Mesendoderm (in vitro differentiated cells): ENCODE data around the gene PRRC1.

ENCODE experiments used
- DNase-seq: peaks from one replicate; pipeline ENCODE4 v3.0.0; 2013
- H2AK5ac ChIP-seq: 2 replicates; pipeline ENCODE4 v1.6.1; 2013; ENCODE audit warnings: low read length, inconsistent platforms
- H2BK120ac ChIP-seq: 2 replicates; pipeline ENCODE4 v1.6.1; 2013; ENCODE audit warnings: low read depth, mild to moderate bottlenecking, low read length, moderate library complexity, mixed read lengths
- H2BK15ac ChIP-seq: replicated peaks from 2 replicates; pipeline ENCODE4 v1.6.1; 2013; ENCODE audit warnings: low read depth, mild to moderate bottlenecking, moderate library complexity
- H2BK5ac ChIP-seq: 2 replicates; pipeline ENCODE4 v1.6.1; 2013; ENCODE audit warnings: low read length, inconsistent platforms
- H3K18ac ChIP-seq: 2 replicates; pipeline ENCODE4 v1.6.1; 2013; ENCODE audit warnings: mild to moderate bottlenecking, low read length, mixed read lengths
- H3K23ac ChIP-seq: one replicate; pipeline ENCODE4 v1.6.1; 2013; ENCODE audit warnings: low read length
- H3K27ac ChIP-seq: 2 replicates; pipeline ENCODE4 v1.5.1; 2013; ENCODE audit warnings: low read depth, mild to moderate bottlenecking, inconsistent platforms, low read length, moderate library complexity
- H3K27me3 ChIP-seq: 2 replicates; pipeline ENCODE4 v1.6.1; 2013; ENCODE audit warnings: low read length, control low read depth, mild to moderate bottlenecking, inconsistent platforms; ENCODE audit not compliant: insufficient read depth, poor library complexity
- H3K36me3 ChIP-seq: 2 replicates; pipeline ENCODE4 v1.6.1; 2013; ENCODE audit warnings: low read length, inconsistent platforms; ENCODE audit not compliant: control insufficient read depth, insufficient read depth
- H3K4ac ChIP-seq: one replicate; pipeline ENCODE4 v1.6.1; 2013; ENCODE audit warnings: low read depth, mild to moderate bottlenecking, low read length, moderate library complexity
- H3K4me1 ChIP-seq: 2 replicates; pipeline ENCODE4 v1.6.1; 2013; ENCODE audit warnings: low read depth, low read length, inconsistent platforms; ENCODE audit not compliant: control insufficient read depth
- H3K4me2 ChIP-seq: 2 replicates; pipeline ENCODE4 v1.6.1; 2013; ENCODE audit warnings: low read length
- H3K4me3 ChIP-seq: 2 replicates; pipeline ENCODE4 v1.5.1; 2013; ENCODE audit warnings: mild to moderate bottlenecking, low read length
- H3K56ac ChIP-seq: one replicate; pipeline ENCODE4 v1.6.1; 2013; ENCODE audit warnings: low read length
- H3K79me1 ChIP-seq: 2 replicates; pipeline ENCODE4 v1.6.1; 2013; ENCODE audit warnings: low read length, inconsistent platforms
- H3K79me2 ChIP-seq: 2 replicates; pipeline ENCODE4 v1.6.1; 2013; ENCODE audit warnings: mild to moderate bottlenecking, low read length; ENCODE audit not compliant: control insufficient read depth, insufficient read depth
- H3K9ac ChIP-seq: 2 replicates; pipeline ENCODE4 v1.6.1; 2013; ENCODE audit warnings: low read length, inconsistent platforms
- H4K5ac ChIP-seq: one replicate; pipeline ENCODE4 v1.6.1; 2013; ENCODE audit warnings: low read length
- H4K8ac ChIP-seq: one replicate; pipeline ENCODE4 v1.6.1; 2013; ENCODE audit warnings: low read depth, mild to moderate bottlenecking, control low read depth, low read length, moderate library complexity
- WGBS: extraction: QIAGEN DNeasy Blood & Tissue Kit; methylation state at CpG from one replicate; pipeline ENCODE4 v1.1.7; 2013; ENCODE audit warnings: low lambda C conversion rate, missing lambda C conversion rate; ENCODE audit not compliant: insufficient coverage; ENCODE audit errors: extremely low coverage; 5-methylcytosine and 5-hydroxymethylcytosine counted together

The PRRC1 gene

DNA sequence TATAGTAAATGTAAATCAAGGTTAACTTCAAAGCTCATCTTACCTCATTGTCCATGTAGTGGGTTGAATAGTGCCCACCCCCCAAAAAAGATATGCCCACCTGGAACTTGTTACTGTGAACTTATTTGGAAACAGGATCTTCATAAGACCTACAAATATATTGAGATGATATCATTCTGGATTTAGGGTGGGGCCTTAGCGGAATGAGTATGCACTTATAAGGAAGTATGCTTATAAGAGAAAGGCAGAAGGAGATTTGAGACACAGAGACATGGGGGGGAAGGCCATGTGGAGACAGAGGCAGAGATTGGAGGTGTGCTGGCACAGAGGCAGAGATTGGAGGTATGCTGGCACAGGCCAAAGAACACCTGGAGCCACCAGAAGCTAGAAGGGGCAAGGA, 2.6 kb upstream of the PRRC1 start:
- H3K4me1 ChIP-seq, result peaks cover 5% of the 10 kb centered on the region
- H3K4ac ChIP-seq, result no peak overlapping the region

DNA sequence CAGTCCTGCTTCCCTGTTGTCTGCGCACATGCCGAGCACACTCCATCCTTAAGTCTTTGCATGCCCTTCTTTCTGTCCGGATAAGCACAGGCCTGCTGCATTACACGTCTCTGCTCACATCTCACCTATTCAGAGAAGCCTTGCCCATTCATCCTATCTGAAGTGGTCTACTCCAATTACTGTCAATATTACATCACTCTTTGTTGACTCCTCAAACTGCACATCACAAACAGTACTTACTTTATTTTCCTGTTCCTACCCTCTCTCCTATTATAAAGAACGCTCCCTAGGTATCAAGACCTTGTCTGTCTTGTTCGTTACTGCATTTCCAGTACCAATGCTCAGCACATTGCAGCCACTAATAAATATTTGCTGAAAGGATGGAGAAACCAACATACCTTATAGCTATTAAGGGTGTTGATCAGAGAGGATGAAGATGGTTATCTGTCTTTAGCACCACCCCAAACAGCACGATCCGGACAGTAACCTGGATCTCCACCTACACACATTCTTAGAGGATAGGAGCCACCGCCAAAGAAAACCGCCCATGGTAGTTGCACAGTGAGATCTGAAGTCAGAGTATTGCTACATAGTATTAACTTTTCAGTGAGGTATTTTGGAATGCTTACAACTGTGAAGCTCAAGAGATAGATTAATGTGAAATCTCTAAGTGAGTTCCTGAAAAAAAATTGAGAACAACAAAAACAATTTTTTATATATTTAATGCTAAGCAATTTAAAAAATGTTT, 1.6 kb upstream of the PRRC1 start:
- Histone ChIP-seq H3K27me3 (no peaks in the 10 kb centered on the region), H3K27ac (no peak overlapping the region), H3K4me2 (no peak overlapping the region), H3K4me3 (no peak overlapping the region), H3K18ac (no peak overlapping the region), H2BK5ac (no peak overlapping the region), H3K9ac (no peak overlapping the region), H4K5ac (no peak overlapping the region), H4K8ac (no peak overlapping the region), H3K56ac (no peak overlapping the region), H3K4me1 (peaks cover 5% of the 10 kb centered on the region), H3K79me2 (peaks cover 29% of the 10 kb centered on the region), H3K79me1 (peaks cover 9% of the 10 kb centered on the region), H3K4ac (no peak overlapping the region), H3K23ac (no peak overlapping the region), H2BK15ac (no peak overlapping the region), H2BK120ac (no peak overlapping the region), H2AK5ac (no peak overlapping the region), H3K36me3 (no peaks in the 10 kb centered on the region)
- no peak for DNase-seq
- no CpG with 5 or more reads among the region's 10 CpGs for WGBS

More for the DNA sequence above, 2.6 kb upstream of the PRRC1 start:
- Histone ChIP-seq H3K23ac (no peak overlapping the region), H3K4me3 (no peak overlapping the region), H3K36me3 (no peaks in the 10 kb centered on the region), H4K8ac (no peak overlapping the region), H2AK5ac (no peak overlapping the region), H3K27ac (no peak overlapping the region), H3K56ac (no peak overlapping the region), H3K4me2 (no peak overlapping the region), H3K79me2 (peaks cover 18% of the 10 kb centered on the region), H2BK120ac (no peak overlapping the region), H2BK15ac (no peak overlapping the region), H3K9ac (no peak overlapping the region), H3K27me3 (no peaks in the 10 kb centered on the region), H3K79me1 (peaks cover 5% of the 10 kb centered on the region), H4K5ac (no peak overlapping the region), H2BK5ac (no peak overlapping the region), H3K18ac (no peak overlapping the region)
- DNase-seq, result no peak
- WGBS, result no CpG with 5 or more reads among the region's 1 CpG

DNA sequence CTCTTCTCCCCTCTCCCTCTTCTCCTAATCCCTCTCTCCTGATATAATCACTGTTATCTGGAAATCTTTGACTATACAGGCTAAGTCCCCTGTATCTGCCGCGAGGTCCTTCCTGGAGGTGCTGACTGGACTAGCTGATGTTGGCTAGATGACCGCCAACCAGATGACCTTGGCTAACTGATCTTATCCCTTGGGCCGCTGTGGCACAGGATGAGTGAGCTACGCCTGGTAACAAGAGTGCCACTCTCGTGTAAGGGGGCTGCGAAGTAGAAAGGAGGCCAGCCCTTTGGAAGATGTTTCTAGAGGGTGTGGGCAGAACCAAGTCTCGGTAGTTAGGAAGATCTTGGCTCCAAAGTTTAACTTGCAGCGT, 345 bp upstream of the PRRC1 start:
- H3K18ac ChIP-seq, result no peak overlapping the region
- no peak for DNase-seq
- peak overlapping the region; percentile 39 for H3K4me3 ChIP-seq
- H3K4ac ChIP-seq, result no peak overlapping the region
- no peak overlapping the region for H4K5ac ChIP-seq
- H2AK5ac ChIP-seq, result no peak overlapping the region
- H2BK5ac ChIP-seq, result no peak overlapping the region
- no peak overlapping the region for H2BK15ac ChIP-seq
- peaks cover 5% of the 10 kb centered on the region for H3K4me1 ChIP-seq
- peaks cover 39% of the 10 kb centered on the region for H3K79me2 ChIP-seq
- no peaks in the 10 kb centered on the region for H3K36me3 ChIP-seq
- no peak overlapping the region for H2BK120ac ChIP-seq
- peak overlapping the region; percentile 93 for H3K56ac ChIP-seq
- H3K23ac ChIP-seq, result peak overlapping the region; percentile 32
- no peak overlapping the region for H3K27ac ChIP-seq
- no peak overlapping the region for H4K8ac ChIP-seq
- WGBS, result no CpG with 5 or more reads among the region's 9 CpGs
- H3K9ac ChIP-seq, result peak overlapping the region; percentile 77
- H3K79me1 ChIP-seq, result peaks cover 11% of the 10 kb centered on the region
- no peaks in the 10 kb centered on the region for H3K27me3 ChIP-seq
- peak overlapping the region; percentile 67 for H3K4me2 ChIP-seq

DNA sequence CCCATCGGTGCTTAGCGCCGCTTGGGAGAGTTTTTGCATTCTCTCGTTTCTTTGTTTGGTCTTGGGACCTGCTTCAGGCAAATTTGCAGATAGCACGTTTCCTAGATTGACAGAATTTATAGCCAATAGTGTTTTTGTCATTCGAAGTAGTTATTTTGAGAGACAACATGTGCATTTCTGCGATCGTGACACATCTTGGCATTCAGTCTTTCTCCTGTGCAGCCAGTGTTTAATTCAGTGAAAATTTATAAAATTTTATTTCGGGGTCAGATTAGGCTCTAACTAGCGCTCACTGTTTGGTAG, 830 bp downstream of the PRRC1 start:
- H3K4me3 ChIP-seq, result peak overlapping the region; percentile 96
- H3K9ac ChIP-seq, result peak overlapping the region; percentile 99
- H4K8ac ChIP-seq, result no peak overlapping the region
- peaks cover 14% of the 10 kb centered on the region for H3K79me1 ChIP-seq
- H4K5ac ChIP-seq, result no peak overlapping the region
- H2BK120ac ChIP-seq, result no peak overlapping the region
- H2AK5ac ChIP-seq, result no peak overlapping the region
- no peak overlapping the region for H3K23ac ChIP-seq
- H2BK15ac ChIP-seq, result no peak overlapping the region
- H3K18ac ChIP-seq, result peak overlapping the region; percentile 42
- no peak overlapping the region for H3K27ac ChIP-seq
- peak overlapping the region; percentile 59 for H3K4ac ChIP-seq
- peaks cover 42% of the 10 kb centered on the region for H3K79me2 ChIP-seq
- no peak overlapping the region for H2BK5ac ChIP-seq
- WGBS, result no CpG with 5 or more reads among the region's 10 CpGs
- no peak for DNase-seq
- H3K27me3 ChIP-seq, result no peaks in the 10 kb centered on the region
- peaks cover 5% of the 10 kb centered on the region for H3K4me1 ChIP-seq
- no peaks in the 10 kb centered on the region for H3K36me3 ChIP-seq
- H3K56ac ChIP-seq, result peak overlapping the region; percentile 99
- peak overlapping the region; percentile 69 for H3K4me2 ChIP-seq

DNA sequence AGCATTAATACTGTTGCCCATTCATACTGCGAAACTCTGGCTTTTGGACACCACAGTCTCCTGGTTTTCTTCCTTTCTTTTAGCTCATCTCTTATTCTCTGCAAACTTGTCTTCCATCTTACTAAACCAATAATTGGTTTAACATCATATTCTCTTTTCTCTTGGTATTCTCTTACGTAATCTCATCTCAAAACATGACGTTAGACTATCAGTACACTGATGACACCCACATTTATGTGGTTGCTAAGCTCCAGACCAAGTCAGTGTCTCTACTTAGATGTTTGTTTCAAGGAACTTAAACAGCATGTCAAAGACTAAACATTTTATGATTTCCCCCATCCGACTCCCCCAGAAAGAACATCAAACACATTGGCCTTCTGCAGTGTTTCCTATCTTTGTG, 2.1 kb downstream of the PRRC1 start:
- Histone ChIP-seq H3K27me3 (no peaks in the 10 kb centered on the region), H3K36me3 (peaks cover 2% of the 10 kb centered on the region), H4K5ac (no peak overlapping the region), H2BK5ac (no peak overlapping the region), H3K18ac (no peak overlapping the region), H3K79me2 (peaks cover 43% of the 10 kb centered on the region), H3K4me1 (peaks cover 5% of the 10 kb centered on the region), H4K8ac (no peak overlapping the region), H2BK15ac (no peak overlapping the region), H2BK120ac (no peak overlapping the region), H3K23ac (no peak overlapping the region), H3K9ac (peak overlapping the region; percentile 19), H3K4me3 (no peak overlapping the region), H2AK5ac (no peak overlapping the region), H3K56ac (no peak overlapping the region), H3K4ac (no peak overlapping the region), H3K27ac (no peak overlapping the region), H3K79me1 (peaks cover 15% of the 10 kb centered on the region), H3K4me2 (no peak overlapping the region)
- no CpG with 5 or more reads among the region's 4 CpGs for WGBS
- no peak for DNase-seq
